Fibroblast of villous mesenchyme (primary cell): ENCODE data around the gene FER. TPM values are rescaled to one million over a fixed set of nuclear protein-coding genes. Genes with fewer than 3 reads are reported as not detected.

Experiments used
- DNase-seq: peaks from one replicate; pipeline ENCODE4 v3.0.0-alpha.2; 2010; ENCODE audit warnings: low read depth
- H3K4me3 ChIP-seq: 2 replicates; pipeline ENCODE4 v1.5.1; 2011; ENCODE audit warnings: low read depth, mild to moderate bottlenecking, low read length
- total RNA-seq: library from RNA; depleted of rRNA; stranded (reverse); fragments of >200 nt; gene quantifications from 2 replicates; pipeline ENCODE4 v1.2.3, GENCODE V29; 2012
- TF ChIP-seq, protein P1 (sequence below): IDR thresholded peaks from 2 replicates; pipeline ENCODE4 v1.5.1; 2012; ENCODE audit warnings: low read depth, mild to moderate bottlenecking, low read length; ENCODE audit not compliant: insufficient read depth

FER gene
- total RNA-seq, 1 donor: 43.6 TPM

DNA sequence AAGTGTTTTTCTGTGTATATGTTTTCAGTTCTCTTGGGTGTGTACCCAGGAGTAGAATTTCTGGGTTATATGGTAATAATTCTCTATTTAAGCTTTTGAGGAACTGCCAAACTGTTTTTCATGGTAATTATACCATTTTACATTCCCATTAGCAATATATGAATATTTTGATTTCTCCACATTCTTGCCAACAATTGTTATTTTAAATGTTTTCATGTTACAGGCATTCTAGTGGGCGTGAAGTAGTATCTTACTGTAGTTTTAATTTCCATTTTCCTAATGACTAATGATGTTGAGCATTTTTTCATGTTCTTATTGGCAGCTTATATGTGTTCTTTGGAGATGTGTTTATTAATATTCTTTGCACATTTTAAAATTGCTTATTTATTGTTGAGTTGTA is 199.5 kb downstream of the FER start:
- TF ChIP-seq, protein P1, sequence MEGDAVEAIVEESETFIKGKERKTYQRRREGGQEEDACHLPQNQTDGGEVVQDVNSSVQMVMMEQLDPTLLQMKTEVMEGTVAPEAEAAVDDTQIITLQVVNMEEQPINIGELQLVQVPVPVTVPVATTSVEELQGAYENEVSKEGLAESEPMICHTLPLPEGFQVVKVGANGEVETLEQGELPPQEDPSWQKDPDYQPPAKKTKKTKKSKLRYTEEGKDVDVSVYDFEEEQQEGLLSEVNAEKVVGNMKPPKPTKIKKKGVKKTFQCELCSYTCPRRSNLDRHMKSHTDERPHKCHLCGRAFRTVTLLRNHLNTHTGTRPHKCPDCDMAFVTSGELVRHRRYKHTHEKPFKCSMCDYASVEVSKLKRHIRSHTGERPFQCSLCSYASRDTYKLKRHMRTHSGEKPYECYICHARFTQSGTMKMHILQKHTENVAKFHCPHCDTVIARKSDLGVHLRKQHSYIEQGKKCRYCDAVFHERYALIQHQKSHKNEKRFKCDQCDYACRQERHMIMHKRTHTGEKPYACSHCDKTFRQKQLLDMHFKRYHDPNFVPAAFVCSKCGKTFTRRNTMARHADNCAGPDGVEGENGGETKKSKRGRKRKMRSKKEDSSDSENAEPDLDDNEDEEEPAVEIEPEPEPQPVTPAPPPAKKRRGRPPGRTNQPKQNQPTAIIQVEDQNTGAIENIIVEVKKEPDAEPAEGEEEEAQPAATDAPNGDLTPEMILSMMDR: no peak
- no peak overlapping the region for H3K4me3 ChIP-seq
- no peak for DNase-seq

DNA sequence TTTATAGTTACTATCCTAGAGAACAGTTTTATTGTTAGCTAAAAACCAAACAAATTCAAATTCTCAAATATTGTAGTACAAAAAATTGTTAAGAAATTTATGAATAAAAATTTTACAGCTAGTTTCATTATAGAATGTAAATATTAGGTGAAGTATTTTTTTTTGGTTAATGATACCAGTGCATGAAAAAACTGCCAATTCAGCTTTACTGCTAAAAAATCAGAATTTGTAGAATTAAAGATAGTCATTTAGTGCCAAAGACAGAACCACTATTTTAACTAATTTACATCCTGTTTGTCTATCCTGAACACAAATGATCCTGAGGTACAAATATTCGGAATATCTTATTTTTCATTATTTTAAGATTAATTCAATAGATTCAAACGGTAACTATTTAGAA is 202.6 kb downstream of the FER start:
- TF ChIP-seq, protein P1: no peak
- H3K4me3 ChIP-seq: no peak overlapping the region
- no peak for DNase-seq

DNA sequence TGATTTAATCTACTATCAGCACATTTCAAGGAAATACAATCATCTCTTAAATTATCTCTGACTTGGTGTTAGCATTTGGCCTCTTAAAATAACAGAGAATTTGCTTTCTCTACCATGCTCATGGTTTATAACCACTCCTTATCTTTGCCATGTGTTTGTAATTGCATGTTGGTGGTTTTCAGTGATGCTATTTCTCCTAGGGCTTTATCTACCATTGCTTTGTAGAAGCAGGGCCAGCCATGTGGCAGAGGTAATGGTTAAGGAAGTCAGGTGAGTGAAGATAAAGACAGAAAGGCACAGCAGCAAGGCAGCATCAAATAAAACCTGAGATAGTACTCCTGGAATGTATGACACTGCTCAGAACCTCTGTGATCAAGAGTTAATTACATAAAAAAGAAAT is 206.2 kb downstream of the FER start:
- TF ChIP-seq, protein P1: no peak
- DNase-seq: no peak
- H3K4me3 ChIP-seq: no peak overlapping the region

DNA sequence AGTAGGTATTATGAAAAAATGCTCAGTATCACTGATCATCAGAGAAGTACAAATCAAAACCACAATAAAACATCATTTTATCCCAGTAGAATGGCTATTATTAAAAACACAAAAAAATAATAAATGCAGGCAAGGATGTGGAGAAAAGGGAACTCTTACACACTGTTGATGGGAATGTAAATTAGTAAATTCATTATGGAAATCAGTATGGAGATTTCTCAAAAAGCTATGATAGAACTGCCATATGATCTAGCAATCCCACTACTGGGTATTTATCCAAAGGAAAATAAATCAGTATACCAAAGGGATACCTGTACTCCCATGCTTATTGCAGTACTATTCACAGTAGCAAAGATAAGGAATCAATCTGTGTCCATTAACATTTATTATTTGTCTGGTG is 209.6 kb downstream of the FER start:
- DNase-seq: no peak
- no peak overlapping the region for H3K4me3 ChIP-seq
- TF ChIP-seq, protein P1: no peak

DNA sequence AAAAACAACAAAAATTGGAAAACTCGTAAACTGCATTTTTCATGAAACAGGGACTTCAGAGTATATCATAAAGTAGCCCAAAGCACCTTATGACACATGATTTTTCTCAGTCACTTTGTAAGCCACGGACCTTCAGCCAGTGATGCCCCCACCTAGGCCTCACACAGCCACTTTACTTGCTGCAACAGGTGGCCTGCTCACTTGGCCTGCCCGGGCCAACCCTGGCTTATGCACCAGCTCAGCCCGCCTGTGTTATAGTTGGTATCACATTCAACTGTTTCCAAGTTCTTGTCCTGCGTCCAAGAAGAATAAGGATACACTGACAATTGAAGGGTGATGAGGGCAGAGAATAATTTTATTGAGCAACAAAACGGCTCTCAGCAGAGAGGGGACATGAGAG is 219.2 kb downstream of the FER start:
- no peak overlapping the region for H3K4me3 ChIP-seq
- DNase-seq: no peak
- TF ChIP-seq, protein P1: no peak

DNA sequence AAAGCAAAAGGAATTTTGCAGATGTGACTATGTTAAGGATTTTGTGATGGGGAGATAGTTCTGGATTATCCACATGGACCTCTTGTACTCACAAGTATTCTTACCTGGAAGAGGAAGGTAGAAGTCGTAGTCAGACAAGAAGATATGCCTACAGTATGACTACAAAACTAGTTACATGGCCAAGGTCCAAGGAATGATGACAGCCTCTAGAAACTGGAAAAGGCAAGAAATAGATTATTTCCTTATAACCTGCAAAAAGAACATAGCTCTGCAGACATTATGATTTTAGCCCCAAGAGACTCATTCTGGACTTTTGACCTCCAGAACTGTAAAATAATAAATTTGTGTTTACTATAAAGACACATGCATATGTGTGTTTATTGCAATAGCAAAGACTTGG is 226.9 kb downstream of the FER start:
- no peak for DNase-seq
- no peak overlapping the region for H3K4me3 ChIP-seq
- TF ChIP-seq, protein P1: no peak

DNA sequence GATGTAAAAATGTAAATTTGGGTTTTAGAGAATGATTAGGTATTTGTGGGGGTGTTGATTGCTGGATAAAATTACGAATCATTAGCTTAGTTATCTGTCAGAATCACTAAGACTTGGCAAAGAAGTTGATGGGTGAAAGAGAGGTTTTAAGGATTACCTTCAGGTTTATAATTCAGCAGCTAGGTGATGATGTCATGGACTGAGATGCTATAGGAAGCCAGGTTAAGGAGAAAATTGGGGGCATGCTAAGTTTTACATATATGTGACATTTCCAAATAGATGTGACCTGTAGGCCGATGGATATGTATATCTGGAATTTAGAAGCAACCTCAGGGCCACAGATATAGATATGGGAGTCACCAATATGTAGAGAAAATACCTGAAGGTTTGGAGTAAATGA is 228.0 kb downstream of the FER start:
- TF ChIP-seq, protein P1: no peak
- H3K4me3 ChIP-seq: no peak overlapping the region
- DNase-seq: no peak
